Measurements from ENCODE around the gene ZNF792. TPM values are rescaled to one million over a fixed set of nuclear protein-coding genes. Genes with fewer than 3 reads are reported as not detected.
"Not testable (repeated sequence)": the region's sequence is repeated elsewhere in the genome, so short reads cannot be mapped to it uniquely, and the experiment has no call there.

ZNF792 gene
- total RNA-seq, 4 donors from 2014 or later: 1.7 to 3.5 (median 2.7) TPM

DNA sequence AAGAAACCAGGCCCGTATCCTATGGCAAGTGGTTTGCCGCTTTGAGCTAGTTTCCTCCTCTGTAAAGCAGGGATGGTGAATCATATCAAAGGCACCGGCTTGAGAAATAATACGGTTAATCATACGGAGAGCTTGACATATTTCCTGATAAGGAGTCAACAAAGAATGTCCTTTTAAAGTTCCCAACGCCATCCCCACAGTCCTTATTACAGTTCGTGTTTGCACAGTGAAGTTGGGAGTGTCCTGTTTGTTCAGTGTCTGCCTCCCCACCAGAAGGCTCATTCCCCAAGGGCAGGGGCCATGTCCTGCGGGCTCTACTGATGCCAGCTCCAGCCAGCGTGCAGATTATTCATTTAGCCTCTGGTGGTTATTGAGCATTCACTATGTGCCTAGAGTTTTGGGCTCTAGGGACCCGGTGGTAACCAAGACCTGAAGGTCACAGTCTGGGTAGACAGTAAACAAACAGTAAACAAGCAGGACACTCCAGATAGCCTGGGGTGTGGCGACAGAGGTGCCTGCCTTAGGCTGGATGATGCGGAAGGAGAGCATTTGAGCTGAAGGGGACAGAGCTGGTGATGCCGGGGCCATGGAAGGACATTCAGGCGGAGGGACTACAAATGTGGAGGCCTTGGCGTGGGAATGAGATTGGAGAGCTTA lies 42.4 kb upstream of the ZNF792 start:
- Histone ChIP-seq H3K4me1 (peaks cover 12 to 14% of the 10 kb centered on the region in 2 donors), H3K9me3 (no peaks in the 10 kb centered on the region), H3K4me3 (no peak overlapping the region), H3K36me3 (peaks cover 0 to 18% of the 10 kb centered on the region in 2 donors), H3K27ac (peak overlapping the region in 1 of 4 donors; percentile 28), H3K27me3 (no peaks in the 10 kb centered on the region)
- ATAC-seq (no peak), DNase-seq (no peak)
- intact Hi-C loops (cut with DNase I; ENCODE audit: low total_unique reads): no loop called here
- in situ Hi-C loops (cut with MboI; ENCODE audit: low sequenced_read_pairs in 4 of 4): no loop called here
- TF ChIP-seq POLR2A (IDR thresholded peaks at IDR 0.05): no peak
- TF ChIP-seq, protein P1, sequence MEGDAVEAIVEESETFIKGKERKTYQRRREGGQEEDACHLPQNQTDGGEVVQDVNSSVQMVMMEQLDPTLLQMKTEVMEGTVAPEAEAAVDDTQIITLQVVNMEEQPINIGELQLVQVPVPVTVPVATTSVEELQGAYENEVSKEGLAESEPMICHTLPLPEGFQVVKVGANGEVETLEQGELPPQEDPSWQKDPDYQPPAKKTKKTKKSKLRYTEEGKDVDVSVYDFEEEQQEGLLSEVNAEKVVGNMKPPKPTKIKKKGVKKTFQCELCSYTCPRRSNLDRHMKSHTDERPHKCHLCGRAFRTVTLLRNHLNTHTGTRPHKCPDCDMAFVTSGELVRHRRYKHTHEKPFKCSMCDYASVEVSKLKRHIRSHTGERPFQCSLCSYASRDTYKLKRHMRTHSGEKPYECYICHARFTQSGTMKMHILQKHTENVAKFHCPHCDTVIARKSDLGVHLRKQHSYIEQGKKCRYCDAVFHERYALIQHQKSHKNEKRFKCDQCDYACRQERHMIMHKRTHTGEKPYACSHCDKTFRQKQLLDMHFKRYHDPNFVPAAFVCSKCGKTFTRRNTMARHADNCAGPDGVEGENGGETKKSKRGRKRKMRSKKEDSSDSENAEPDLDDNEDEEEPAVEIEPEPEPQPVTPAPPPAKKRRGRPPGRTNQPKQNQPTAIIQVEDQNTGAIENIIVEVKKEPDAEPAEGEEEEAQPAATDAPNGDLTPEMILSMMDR (IDR thresholded peaks at IDR 0.05 in 4 of 5, conservative IDR thresholded peaks at IDR 0.05 in 1 of 5): no peak

DNA sequence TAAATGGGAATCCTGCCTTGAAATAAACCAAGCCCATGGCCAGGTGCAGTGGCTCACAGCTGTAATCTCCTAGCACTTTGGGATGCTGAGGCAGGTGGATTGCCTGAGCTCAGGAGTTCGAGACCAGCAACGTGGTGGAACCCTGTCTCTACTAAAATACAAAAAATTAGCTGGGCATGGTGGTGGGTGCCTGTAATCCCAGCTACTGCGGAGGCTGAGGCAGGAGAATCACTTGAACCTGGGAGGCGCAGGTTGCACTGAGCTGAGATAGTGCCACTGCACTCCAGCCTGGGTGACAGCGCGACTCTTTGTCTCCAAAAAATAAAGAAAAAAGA lies 41.9 kb upstream of the ZNF792 start:
- Histone ChIP-seq H3K36me3 (peaks cover 0 to 18% of the 10 kb centered on the region in 2 donors), H3K27ac (peak overlapping the region in 2 of 4 donors; percentile 4 to 28), H3K4me1 (peaks cover 17 to 19% of the 10 kb centered on the region in 2 donors)
- in situ Hi-C loops (cut with MboI; ENCODE audit: low sequenced_read_pairs in 4 of 4); ATAC-seq; DNase-seq; H3K9me3 ChIP-seq; intact Hi-C loops (cut with DNase I; ENCODE audit: low total_unique reads); H3K4me3 ChIP-seq; H3K27me3 ChIP-seq: not testable (repeated sequence)

DNA sequence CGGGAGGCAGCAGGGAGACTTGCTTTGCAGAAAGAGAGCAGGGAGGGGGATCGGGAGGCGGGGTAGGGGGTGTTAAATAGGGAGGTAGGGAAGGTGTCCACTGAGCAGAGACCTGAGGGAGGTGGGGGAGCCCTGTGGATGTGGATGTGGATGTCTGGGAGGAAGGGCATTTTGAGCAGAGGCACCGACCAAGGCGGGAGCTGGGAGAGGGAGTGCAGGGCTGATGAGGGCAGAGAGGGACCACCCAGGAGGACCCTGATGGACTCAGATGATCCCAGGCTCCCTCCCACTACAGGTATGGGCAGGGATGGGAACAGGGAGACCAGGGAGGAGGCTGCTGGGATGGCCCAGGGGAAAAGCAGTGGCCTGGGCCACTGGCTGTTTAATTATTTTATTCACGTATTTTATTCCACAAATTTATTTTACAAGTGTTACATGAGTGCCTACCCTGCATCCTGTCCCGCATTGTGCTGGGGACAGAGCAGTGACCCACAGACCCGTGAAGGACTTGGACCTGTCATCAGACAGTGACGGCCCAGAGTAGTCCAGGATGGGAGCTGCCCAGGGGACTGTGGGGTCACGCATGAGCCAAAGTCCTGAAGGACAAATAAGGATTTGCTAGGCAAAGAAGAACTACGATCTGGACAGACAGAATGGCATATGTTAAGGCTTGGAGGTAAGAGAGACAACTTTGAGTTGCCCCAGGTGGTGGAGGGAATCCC lies 41.4 kb upstream of the ZNF792 start:
- TF ChIP-seq POLR2A (IDR thresholded peaks at IDR 0.05): no peak
- TF ChIP-seq, protein P1 (IDR thresholded peaks at IDR 0.05 in 4 of 5, conservative IDR thresholded peaks at IDR 0.05 in 1 of 5): no peak
- peaks cover 19 to 21% of the 10 kb centered on the region in 2 donors for H3K4me1 ChIP-seq
- intact Hi-C loops (cut with DNase I; ENCODE audit: low total_unique reads): no loop called here
- H3K9me3 ChIP-seq: no peaks in the 10 kb centered on the region
- no peaks in the 10 kb centered on the region for H3K27me3 ChIP-seq
- in situ Hi-C loops (cut with MboI; ENCODE audit: low sequenced_read_pairs in 4 of 4): no loop called here
- ATAC-seq (no peak), DNase-seq (no peak)
- H3K4me3 ChIP-seq: no peak overlapping the region
- H3K36me3 ChIP-seq: peaks cover 0 to 14% of the 10 kb centered on the region in 2 donors
- peak overlapping the region in 2 of 4 donors; percentile 4 to 28 for H3K27ac ChIP-seq

DNA sequence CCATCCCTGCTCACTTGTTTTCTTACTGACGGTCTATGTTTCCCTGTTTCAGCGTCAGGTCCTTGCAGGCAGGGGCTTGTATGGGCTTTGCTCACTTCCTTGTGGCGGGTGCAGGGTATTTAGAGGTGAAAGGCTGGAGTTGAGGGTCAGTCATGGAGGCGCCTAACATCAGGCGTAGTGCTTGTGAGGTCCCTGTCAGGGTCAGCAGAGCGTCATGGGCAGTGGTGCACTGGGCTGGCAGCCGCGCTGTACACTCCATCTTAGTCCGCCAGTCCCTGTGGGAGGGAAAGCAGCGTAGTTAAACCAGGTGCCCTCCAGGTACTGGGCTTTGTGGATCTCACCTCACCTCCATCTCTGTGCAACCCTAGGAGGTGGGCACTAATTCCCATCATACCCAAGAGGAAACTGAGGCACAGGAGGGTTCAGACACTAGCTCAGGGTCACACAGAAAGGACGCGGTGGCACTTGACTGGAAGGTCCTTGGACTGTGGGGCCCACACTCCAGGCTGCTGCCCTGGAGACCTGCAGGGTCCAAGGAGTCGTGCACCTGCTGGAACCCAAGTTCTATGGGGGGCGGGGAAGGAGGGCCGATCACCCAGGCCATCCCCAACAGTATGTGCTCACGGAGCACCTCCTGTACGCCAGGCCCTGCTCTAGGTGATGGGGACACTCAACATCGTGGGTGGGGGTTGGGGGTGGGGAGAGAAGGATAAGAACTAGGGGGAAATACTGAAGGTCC lies 40.7 kb upstream of the ZNF792 start:
- H3K27ac ChIP-seq: no peak overlapping the region
- ATAC-seq: no peak

More for the DNA sequence above, 40.7 kb upstream of the ZNF792 start:
- Histone ChIP-seq H3K27me3 (no peaks in the 10 kb centered on the region), H3K9me3 (no peaks in the 10 kb centered on the region), H3K36me3 (peaks cover 0 to 7% of the 10 kb centered on the region in 2 donors), H3K4me1 (peaks cover 19 to 21% of the 10 kb centered on the region in 2 donors), H3K4me3 (no peak overlapping the region)
- no peak for TF ChIP-seq POLR2A (IDR thresholded peaks at IDR 0.05)
- TF ChIP-seq, protein P1 (IDR thresholded peaks at IDR 0.05 in 4 of 5, conservative IDR thresholded peaks at IDR 0.05 in 1 of 5): no peak
- in situ Hi-C loops (cut with MboI; ENCODE audit: low sequenced_read_pairs in 4 of 4): no loop called here
- intact Hi-C loops (cut with DNase I; ENCODE audit: low total_unique reads): no loop called here
- no peak for DNase-seq

Data from gastrocnemius medialis (tissue), 4 donors.